ENCODE data around the gene TTYH3.

DNA sequence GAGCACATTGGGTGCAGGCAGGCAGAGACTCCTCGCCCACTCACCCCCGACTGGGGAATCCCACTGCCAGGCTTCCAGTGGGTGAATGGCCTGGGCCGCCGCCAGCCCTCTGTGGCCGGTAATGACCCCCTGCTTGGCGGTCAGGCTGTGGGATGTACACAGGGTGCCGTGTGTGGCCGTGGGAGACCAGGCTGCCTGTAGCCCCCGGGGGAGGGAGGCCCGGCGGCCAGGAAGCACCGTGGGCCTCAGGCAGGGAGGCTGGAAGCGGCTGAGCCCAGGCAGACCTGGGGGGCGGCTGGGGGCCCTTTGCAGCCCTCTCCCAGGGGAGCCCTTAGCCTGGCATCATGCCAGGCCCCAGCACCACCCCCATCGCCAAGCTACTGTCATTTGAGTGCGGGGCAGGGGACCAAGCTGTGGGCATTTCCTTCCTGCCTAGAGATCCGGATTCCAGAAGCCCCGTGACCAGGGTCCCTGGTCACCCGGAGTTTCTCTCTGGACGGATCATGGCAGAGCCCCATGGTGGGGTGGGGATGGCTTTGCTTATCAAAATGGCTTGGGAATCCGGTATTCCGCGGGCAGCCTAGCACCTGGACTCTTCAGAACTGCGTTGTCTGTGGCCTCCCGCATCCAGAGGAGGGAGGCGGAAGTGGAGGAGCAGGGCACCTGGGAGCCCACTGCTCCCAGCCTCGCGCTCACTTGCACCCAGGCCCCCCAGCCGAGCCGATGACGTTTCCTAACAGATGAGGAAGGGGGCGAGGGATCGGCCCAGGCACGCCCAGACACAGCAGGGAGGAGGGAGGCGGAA lies 1.1 kb downstream of the TTYH3 start:
- TF ChIP-seq CTCF (IDR thresholded peaks at IDR 0.05): no peak
- peak; percentile 2; the same call in 1 of the 2 replicates for TF ChIP-seq POLR2AphosphoS5 (IDR thresholded peaks at IDR 0.05; ENCODE audit: low read depth, low read length)
- 0 out of 2 replicates have a peak, but pooled peaks have one; percentile 1 for TF ChIP-seq TCF7L2 (IDR thresholded peaks at IDR 0.05; ENCODE audit: low read depth, low read length)
- no peak for TF ChIP-seq REST (IDR thresholded peaks at IDR 0.05; ENCODE audit: insufficient read depth in 1 of 2, low read depth in 2 of 2, low read length in 1 of 2)
- no peak for TF ChIP-seq SIN3A (IDR thresholded peaks at IDR 0.05; ENCODE audit: borderline replicate concordance, insufficient read depth, low read depth, low read length)

Measured in Panc1 (cell line).